Adrenal gland (tissue), 5 donors: ENCODE measurements around the gene PITHD1.

Experiments used
- CTCF ChIP-seq, 6 experiments: fragments of 450-650 bp in 4 of 6; fragments of 200-600 bp in 2 of 6; sonication (generic) in 1 of 6; IDR thresholded peaks; 1 replicate in 5 of 6; 2 replicates in 1 of 6; pipeline versions ENCODE4 v1.5.1 to v1.8.0; 2016 to 2021; ENCODE audit warnings: antibody characterized with exemption in 6 of 6, mild to moderate bottlenecking in 2 of 6, moderate library complexity in 1 of 6
- POLR2A ChIP-seq, 2 donors: fragments of 450-650 bp; IDR thresholded peaks; one replicate each; pipeline ENCODE4 v1.6.1; 2017; ENCODE audit warnings: antibody characterized with exemption in 2 of 2, mild to moderate bottlenecking in 2 of 2, moderate library complexity in 1 of 2
- donor health status: DM: no; HTN: no; CAD: no.

GRCh38 chr1:23798662-23799142, 20.5 kb downstream of the PITHD1 start:
- TF ChIP-seq CTCF (IDR thresholded peaks at IDR 0.05) (no peak), POLR2A (IDR thresholded peaks at IDR 0.05) (no peak)
